HCT116 (cell line): ENCODE results near the gene KCNMB2. TPM values are rescaled to one million over a fixed set of nuclear protein-coding genes. Genes with fewer than 3 reads are reported as not detected.

Source experiments
- ATAC-seq: fragments of 200-7000 bp; cut with Tn5 transposase; 2 replicates; pipeline ENCODE4 v1.9.1; 2020; ENCODE audit warnings: mild to moderate bottlenecking, moderate library complexity
- BruUV-seq: library from RNA; stranded (reverse); fragments of 400-500 nt; replicated peaks from 2 replicates; lab custom pipeline; 2021; lab: Mats Ljungman, UMichigan
- CTCF ChIA-PET: fragments of 300-600 bp; sonication (Branson Sonifier 250); formaldehyde crosslinking; loops from one replicate; lab custom pipeline; 2021; ENCODE audit warnings: antibody characterized with exemption; lab: Charles Lee
- POLR2A ChIA-PET: fragments of 300-600, 350-600 bp; sonication (Branson Sonifier 250); formaldehyde crosslinking; loops from one replicate; lab custom pipeline; 2021; ENCODE audit warnings: antibody characterized with exemption; lab: Charles Lee
- RAD21 ChIA-PET, 2 experiments: fragments of 300-600 bp; sonication (Branson Sonifier 250); formaldehyde crosslinking; loops; one replicate each; lab custom pipeline; 2023; ENCODE audit warnings: low total read pairs in 2 of 2; ENCODE audit not compliant: uncharacterized antibody in 2 of 2, unreplicated experiment in 2 of 2, low non-redundant PET in 1 of 2; lab: Charles Lee
- DNase-seq: peaks from one replicate; pipeline ENCODE4 v3.0.0-alpha.2; 2010; ENCODE audit warnings: low read depth, low spot score
- H2AFZ ChIP-seq: fragments of 200-600 bp; shearing (Covaris generic), sonication (generic); 2 replicates; pipeline ENCODE4 v1.6.1; 2017; ENCODE audit warnings: low read depth, mixed run types, mixed read lengths, antibody characterized with exemption, low read length; ENCODE audit not compliant: poor library complexity, severe bottlenecking
- H3K27ac ChIP-seq: 2 replicates; pipeline ENCODE4 v1.5.1; 2012; ENCODE audit warnings: low read depth, low read length
- H3K27me3 ChIP-seq: fragments of 200-600 bp; sonication (generic); 2 replicates; pipeline ENCODE4 v1.6.1; 2016; ENCODE audit warnings: mixed run types, low read length, mixed read lengths; ENCODE audit not compliant: insufficient read depth
- H3K36me3 ChIP-seq, 2 experiments: fragments of 200-500 bp in 1 of 2; fragments of 200-600 bp in 1 of 2; sonication (Bioruptor generic) in 1 of 2; sonication (generic) in 1 of 2; 2 replicates each; pipeline versions ENCODE4 v1.5.1 to v1.6.1; 2014 to 2016; ENCODE audit warnings: low read length in 2 of 2, inconsistent platforms in 1 of 2, mixed read lengths in 1 of 2, mixed run types in 1 of 2; ENCODE audit not compliant: insufficient read depth in 2 of 2, control insufficient read depth in 1 of 2
- H3K4me1 ChIP-seq, 2 experiments: fragments of 200-600 bp in 1 of 2; sonication (generic) in 1 of 2; 2 replicates each; pipeline versions ENCODE4 v1.5.1 to v1.6.1; 2012 to 2017; ENCODE audit warnings: low read length in 2 of 2, inconsistent platforms in 1 of 2, mild to moderate bottlenecking in 1 of 2, mixed read lengths in 1 of 2, mixed run types in 1 of 2, moderate library complexity in 1 of 2; ENCODE audit not compliant: insufficient read depth in 2 of 2, control insufficient read depth in 1 of 2
- H3K4me2 ChIP-seq: fragments of 200-600 bp; sonication (generic); 2 replicates; pipeline ENCODE4 v1.6.1; 2017; ENCODE audit warnings: mixed run types, low read length, mixed read lengths
- H3K4me3 ChIP-seq, 2 experiments: fragments of 200-600 bp in 1 of 2; sonication (generic) in 1 of 2; replicated peaks in 1 of 2; 2 replicates each; pipeline ENCODE4 v1.5.1; 2011 to 2016; ENCODE audit warnings: low read length in 2 of 2, control low read depth in 1 of 2, low read depth in 1 of 2, mild to moderate bottlenecking in 1 of 2, mixed read lengths in 1 of 2, mixed run types in 1 of 2
- H3K79me2 ChIP-seq: fragments of 200-600 bp; sonication (generic); 2 replicates; pipeline ENCODE4 v1.6.1; 2017; ENCODE audit warnings: mild to moderate bottlenecking, mixed run types, low read length, moderate library complexity, mixed read lengths; ENCODE audit not compliant: insufficient read depth
- H3K9ac ChIP-seq: fragments of 200-600 bp; sonication (generic); 2 replicates; pipeline ENCODE4 v1.6.1; 2016; ENCODE audit warnings: low read length, mixed read lengths
- H3K9me2 ChIP-seq: fragments of 200-600 bp; sonication (generic), shearing (Covaris generic); 2 replicates; pipeline ENCODE4 v1.6.1; 2017; ENCODE audit warnings: mixed run types, mild to moderate bottlenecking, moderate library complexity; ENCODE audit not compliant: insufficient read depth
- H3K9me3 ChIP-seq, 2 experiments: fragments of 200-500 bp in 1 of 2; fragments of 200-600 bp in 1 of 2; sonication (Bioruptor generic) in 1 of 2; sonication (generic) in 1 of 2; 2 replicates each; pipeline ENCODE4 v1.6.1; 2014 to 2017; ENCODE audit warnings: low read length in 2 of 2, mixed read lengths in 2 of 2, inconsistent platforms in 1 of 2, low read depth in 1 of 2, mild to moderate bottlenecking in 1 of 2, mixed run types in 1 of 2, moderate library complexity in 1 of 2; ENCODE audit not compliant: control insufficient read depth in 1 of 2, insufficient read depth in 1 of 2
- H4K20me1 ChIP-seq: fragments of 200-600 bp; sonication (generic), shearing (Covaris generic); 2 replicates; pipeline ENCODE4 v1.6.1; 2017; ENCODE audit warnings: mixed run types, mild to moderate bottlenecking, moderate library complexity; ENCODE audit not compliant: insufficient read depth
- CEBPB ChIP-seq: IDR thresholded peaks from 2 replicates; pipeline ENCODE4 v1.6.1; 2012; ENCODE audit warnings: low read depth
- CTCF ChIP-seq, 3 experiments: fragments of 200-600 bp in 1 of 3; sonication (generic) in 1 of 3; IDR thresholded peaks in 2 of 3; conservative IDR thresholded peaks in 1 of 3; 2 replicates each; pipeline ENCODE4 v1.5.1; 2012 to 2017; ENCODE audit warnings: low read depth in 2 of 3, low read length in 2 of 3, antibody characterized with exemption in 1 of 3, borderline replicate concordance in 1 of 3, control low read depth in 1 of 3, mild to moderate bottlenecking in 1 of 3, mixed read lengths in 1 of 3, mixed run types in 1 of 3, moderate library complexity in 1 of 3; ENCODE audit not compliant: insufficient read depth in 1 of 3
- EGR1 ChIP-seq: IDR thresholded peaks from 2 replicates; pipeline ENCODE4 v1.6.1; 2012; ENCODE audit warnings: low read depth
- ELF1 ChIP-seq: IDR thresholded peaks from 2 replicates; pipeline ENCODE4 v1.6.1; 2012; ENCODE audit warnings: low read depth, borderline replicate concordance
- EZH2 ChIP-seq: fragments of 200-600 bp; sonication (generic); IDR thresholded peaks from 2 replicates; pipeline ENCODE4 v1.6.1; 2017; ENCODE audit warnings: antibody characterized with exemption, mixed run types
- EZH2phosphoT487 ChIP-seq: fragments of 200-600 bp; IDR thresholded peaks from 2 replicates; pipeline ENCODE4 v1.6.1; 2018; ENCODE audit warnings: antibody characterized with exemption, borderline replicate concordance
- FOSL1 ChIP-seq: IDR thresholded peaks from 2 replicates; pipeline ENCODE4 v1.6.1; 2012; ENCODE audit warnings: low read depth
- JUND ChIP-seq: IDR thresholded peaks from 2 replicates; pipeline ENCODE4 v1.6.1; 2012
- MAX ChIP-seq: IDR thresholded peaks from 2 replicates; pipeline ENCODE4 v1.6.1; 2012
- POLR2AphosphoS5 ChIP-seq: IDR thresholded peaks from 2 replicates; pipeline ENCODE4 v1.6.1; 2011; ENCODE audit warnings: mild to moderate bottlenecking, low read depth, low read length, moderate library complexity
- SIN3A ChIP-seq: IDR thresholded peaks from 2 replicates; pipeline ENCODE4 v1.6.1; 2012; ENCODE audit warnings: low read depth
- SRF ChIP-seq: IDR thresholded peaks from 2 replicates; pipeline ENCODE4 v1.6.1; 2012; ENCODE audit warnings: low read depth
- TCF7L2 ChIP-seq: IDR thresholded peaks from 2 replicates; pipeline ENCODE4 v1.7.0; 2011; ENCODE audit warnings: borderline replicate concordance, inconsistent platforms; ENCODE audit not compliant: insufficient read depth, insufficient read length; ENCODE audit errors: extremely low read depth
- YY1 ChIP-seq: IDR thresholded peaks from 2 replicates; pipeline ENCODE4 v1.6.1; 2011; ENCODE audit warnings: low read length, low read depth, moderate library complexity, mild to moderate bottlenecking; ENCODE audit not compliant: insufficient replicate concordance; ENCODE audit errors: extremely low read depth
- ZBTB33 ChIP-seq: IDR thresholded peaks from 2 replicates; pipeline ENCODE4 v1.6.1; 2011; ENCODE audit warnings: mild to moderate bottlenecking, low read length, moderate library complexity; ENCODE audit not compliant: insufficient replicate concordance; ENCODE audit errors: extremely low read depth
- ZFX ChIP-seq: fragments of 450-650 bp; IDR thresholded peaks from 2 replicates; pipeline ENCODE4 v1.6.1; 2017
- ZNF274 ChIP-seq: fragments of 200-500 bp; sonication (Bioruptor generic); IDR thresholded peaks from 2 replicates; pipeline ENCODE4 v1.6.1; 2014; ENCODE audit warnings: mild to moderate bottlenecking, low read depth, low read length, inconsistent platforms
- intact Hi-C: fragments of 100-400 bp; cut with micrococcal nuclease; formaldehyde crosslinking; loops from 2 replicates; pipeline ENCODE4 v1.10.0; 2022
- total RNA-seq: library from RNA; stranded (reverse); gene quantifications from one replicate; pipeline ENCODE4 v1.2.1, GENCODE V29; 2021; ENCODE audit not compliant: unreplicated experiment
- TF ChIP-seq, protein P1 (sequence below): IDR thresholded peaks from 2 replicates; pipeline ENCODE4 v1.6.1; 2012; ENCODE audit warnings: low read depth
- TF ChIP-seq, protein P2 (sequence below): IDR thresholded peaks from 2 replicates; pipeline ENCODE4 v1.6.1; 2012

KCNMB2 gene
- total RNA-seq, 1 experiment from 2014 or later: not detected

GRCh38 chr3:178512647-178513046, 23.6 kb upstream of the KCNMB2 start:
- H3K4me3 ChIP-seq: no peak overlapping the region
- CTCF ChIA-PET: no interaction called here
- no peaks in the 10 kb centered on the region for H4K20me1 ChIP-seq
- H3K27ac ChIP-seq: no peak overlapping the region
- no TSS peak for BruUV-seq
- no peak overlapping the region for H3K9ac ChIP-seq
- TF ChIP-seq ZFX (no peak), POLR2AphosphoS5 (no peak), YY1 (no peak), FOSL1 (no peak), SRF (no peak), ZNF274 (no peak), TCF7L2 (no peak), JUND (no peak), ZBTB33 (no peak), ELF1 (no peak), EGR1 (no peak), SIN3A (no peak), MAX (no peak), EZH2 (no peak), CTCF (IDR thresholded peaks at IDR 0.05 in 2 of 3, conservative IDR thresholded peaks at IDR 0.05 in 1 of 3; ENCODE audit: borderline replicate concordance in 1 of 3, insufficient read depth in 1 of 3, low read depth in 2 of 3, low read length in 2 of 3) (no peak), CEBPB (no peak), EZH2phosphoT487 (no peak)
- TF ChIP-seq, protein P1, sequence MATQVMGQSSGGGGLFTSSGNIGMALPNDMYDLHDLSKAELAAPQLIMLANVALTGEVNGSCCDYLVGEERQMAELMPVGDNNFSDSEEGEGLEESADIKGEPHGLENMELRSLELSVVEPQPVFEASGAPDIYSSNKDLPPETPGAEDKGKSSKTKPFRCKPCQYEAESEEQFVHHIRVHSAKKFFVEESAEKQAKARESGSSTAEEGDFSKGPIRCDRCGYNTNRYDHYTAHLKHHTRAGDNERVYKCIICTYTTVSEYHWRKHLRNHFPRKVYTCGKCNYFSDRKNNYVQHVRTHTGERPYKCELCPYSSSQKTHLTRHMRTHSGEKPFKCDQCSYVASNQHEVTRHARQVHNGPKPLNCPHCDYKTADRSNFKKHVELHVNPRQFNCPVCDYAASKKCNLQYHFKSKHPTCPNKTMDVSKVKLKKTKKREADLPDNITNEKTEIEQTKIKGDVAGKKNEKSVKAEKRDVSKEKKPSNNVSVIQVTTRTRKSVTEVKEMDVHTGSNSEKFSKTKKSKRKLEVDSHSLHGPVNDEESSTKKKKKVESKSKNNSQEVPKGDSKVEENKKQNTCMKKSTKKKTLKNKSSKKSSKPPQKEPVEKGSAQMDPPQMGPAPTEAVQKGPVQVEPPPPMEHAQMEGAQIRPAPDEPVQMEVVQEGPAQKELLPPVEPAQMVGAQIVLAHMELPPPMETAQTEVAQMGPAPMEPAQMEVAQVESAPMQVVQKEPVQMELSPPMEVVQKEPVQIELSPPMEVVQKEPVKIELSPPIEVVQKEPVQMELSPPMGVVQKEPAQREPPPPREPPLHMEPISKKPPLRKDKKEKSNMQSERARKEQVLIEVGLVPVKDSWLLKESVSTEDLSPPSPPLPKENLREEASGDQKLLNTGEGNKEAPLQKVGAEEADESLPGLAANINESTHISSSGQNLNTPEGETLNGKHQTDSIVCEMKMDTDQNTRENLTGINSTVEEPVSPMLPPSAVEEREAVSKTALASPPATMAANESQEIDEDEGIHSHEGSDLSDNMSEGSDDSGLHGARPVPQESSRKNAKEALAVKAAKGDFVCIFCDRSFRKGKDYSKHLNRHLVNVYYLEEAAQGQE: no peak
- TF ChIP-seq, protein P2, sequence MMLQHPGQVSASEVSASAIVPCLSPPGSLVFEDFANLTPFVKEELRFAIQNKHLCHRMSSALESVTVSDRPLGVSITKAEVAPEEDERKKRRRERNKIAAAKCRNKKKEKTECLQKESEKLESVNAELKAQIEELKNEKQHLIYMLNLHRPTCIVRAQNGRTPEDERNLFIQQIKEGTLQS: no peak
- no peaks in the 10 kb centered on the region for H3K9me3 ChIP-seq
- H3K27me3 ChIP-seq: no peaks in the 10 kb centered on the region
- H3K36me3 ChIP-seq: no peaks in the 10 kb centered on the region
- RAD21 ChIA-PET: no interaction called here
- H3K9me2 ChIP-seq: no peaks in the 10 kb centered on the region
- intact Hi-C loops: no loop called here
- no peaks in the 10 kb centered on the region for H3K4me1 ChIP-seq
- ATAC-seq (no peak), DNase-seq (no peak)
- H3K4me2 ChIP-seq: no peak overlapping the region
- no peak overlapping the region for H2AFZ ChIP-seq
- POLR2A ChIA-PET: no interaction called here
- H3K79me2 ChIP-seq: no peaks in the 10 kb centered on the region
